ENCODE measurements around the gene SLC9A4.

Gene SLC9A4, protein sequence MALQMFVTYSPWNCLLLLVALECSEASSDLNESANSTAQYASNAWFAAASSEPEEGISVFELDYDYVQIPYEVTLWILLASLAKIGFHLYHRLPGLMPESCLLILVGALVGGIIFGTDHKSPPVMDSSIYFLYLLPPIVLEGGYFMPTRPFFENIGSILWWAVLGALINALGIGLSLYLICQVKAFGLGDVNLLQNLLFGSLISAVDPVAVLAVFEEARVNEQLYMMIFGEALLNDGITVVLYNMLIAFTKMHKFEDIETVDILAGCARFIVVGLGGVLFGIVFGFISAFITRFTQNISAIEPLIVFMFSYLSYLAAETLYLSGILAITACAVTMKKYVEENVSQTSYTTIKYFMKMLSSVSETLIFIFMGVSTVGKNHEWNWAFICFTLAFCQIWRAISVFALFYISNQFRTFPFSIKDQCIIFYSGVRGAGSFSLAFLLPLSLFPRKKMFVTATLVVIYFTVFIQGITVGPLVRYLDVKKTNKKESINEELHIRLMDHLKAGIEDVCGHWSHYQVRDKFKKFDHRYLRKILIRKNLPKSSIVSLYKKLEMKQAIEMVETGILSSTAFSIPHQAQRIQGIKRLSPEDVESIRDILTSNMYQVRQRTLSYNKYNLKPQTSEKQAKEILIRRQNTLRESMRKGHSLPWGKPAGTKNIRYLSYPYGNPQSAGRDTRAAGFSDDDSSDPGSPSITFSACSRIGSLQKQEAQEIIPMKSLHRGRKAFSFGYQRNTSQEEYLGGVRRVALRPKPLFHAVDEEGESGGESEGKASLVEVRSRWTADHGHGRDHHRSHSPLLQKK

GRCh38 chr2:102473020-102473419, at the start of gene SLC9A4:
Gene SLC9A4 (plus strand): TSS chr2:102473226. CDS start chr2:102473760, 534 bp downstream.
- in situ Hi-C loops (cut with MboI; ENCODE audit: low pct_unique_long_range_greater_than_20kb, low sequenced_read_pairs): no loop called here
- DNase-seq: peak; percentile 57

DNA sequence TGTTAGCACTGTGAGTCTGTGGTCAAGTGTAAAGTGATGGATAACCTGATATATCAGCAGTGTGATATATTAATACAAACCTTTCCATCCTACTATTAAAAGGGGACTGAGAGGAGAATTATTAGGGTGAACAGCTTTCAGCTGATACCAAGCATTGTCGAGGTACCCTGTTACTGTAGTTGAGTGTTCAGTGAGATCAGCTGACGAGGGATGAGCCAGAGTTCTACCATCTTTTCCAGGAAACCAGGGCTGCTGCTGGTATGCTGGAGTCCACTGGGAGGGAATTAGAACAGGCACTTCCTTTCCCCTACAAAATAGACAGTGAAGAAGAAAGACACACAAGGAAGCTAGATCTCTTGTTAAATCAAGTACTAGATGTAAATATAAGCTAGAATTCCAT, 49.7 kb upstream of the SLC9A4 start:
- in situ Hi-C loops (cut with MboI; ENCODE audit: low pct_unique_long_range_greater_than_20kb, low sequenced_read_pairs): no loop called here
- DNase-seq: no peak

DNA sequence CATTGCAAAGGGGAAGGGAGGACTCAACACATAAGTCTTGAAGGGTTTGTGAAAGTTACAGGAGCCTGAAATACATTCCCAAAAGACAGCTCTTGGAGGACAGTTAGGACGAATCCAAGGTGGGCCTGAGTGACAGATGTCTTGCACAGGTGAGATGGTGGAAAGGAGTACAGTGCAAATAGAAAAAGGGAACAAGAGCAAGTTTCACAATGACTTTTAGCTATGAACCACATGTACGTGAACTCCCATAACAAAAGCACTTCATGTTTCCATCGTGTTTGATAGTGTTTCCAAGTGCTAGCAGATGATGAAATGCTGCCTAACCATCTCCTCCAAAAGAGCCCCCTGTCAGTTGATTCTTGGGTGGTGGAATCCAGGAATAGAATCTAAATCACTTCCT, 48.3 kb upstream of the SLC9A4 start:
- in situ Hi-C loops (cut with MboI; ENCODE audit: low pct_unique_long_range_greater_than_20kb, low sequenced_read_pairs): loop anchor here (25.0 kb wide), 1 partner anchor 412 kb away; no protein-coding TSS in a partner anchor

GRCh38 chr2:102425441-102426132, 47.4 kb upstream of the SLC9A4 start:
- DNase-seq: no peak
- in situ Hi-C loops (cut with MboI; ENCODE audit: low pct_unique_long_range_greater_than_20kb, low sequenced_read_pairs): loop anchor here (25.0 kb wide), 1 partner anchor 413 kb away; no protein-coding TSS in a partner anchor

More for the DNA sequence above, 48.3 kb upstream of the SLC9A4 start:
- peak; percentile 16 for DNase-seq

GRCh38 chr2:102427249-102427648, 45.8 kb upstream of the SLC9A4 start:
- in situ Hi-C loops (cut with MboI; ENCODE audit: low pct_unique_long_range_greater_than_20kb, low sequenced_read_pairs): loop anchor here (25.0 kb wide), 1 partner anchor 415 kb away; no protein-coding TSS in a partner anchor
- DNase-seq: no peak

GRCh38 chr2:102428573-102428972, 44.5 kb upstream of the SLC9A4 start:
- in situ Hi-C loops (cut with MboI; ENCODE audit: low pct_unique_long_range_greater_than_20kb, low sequenced_read_pairs): loop anchor here (25.0 kb wide), 1 partner anchor 416 kb away; no protein-coding TSS in a partner anchor
- no peak for DNase-seq

DNA sequence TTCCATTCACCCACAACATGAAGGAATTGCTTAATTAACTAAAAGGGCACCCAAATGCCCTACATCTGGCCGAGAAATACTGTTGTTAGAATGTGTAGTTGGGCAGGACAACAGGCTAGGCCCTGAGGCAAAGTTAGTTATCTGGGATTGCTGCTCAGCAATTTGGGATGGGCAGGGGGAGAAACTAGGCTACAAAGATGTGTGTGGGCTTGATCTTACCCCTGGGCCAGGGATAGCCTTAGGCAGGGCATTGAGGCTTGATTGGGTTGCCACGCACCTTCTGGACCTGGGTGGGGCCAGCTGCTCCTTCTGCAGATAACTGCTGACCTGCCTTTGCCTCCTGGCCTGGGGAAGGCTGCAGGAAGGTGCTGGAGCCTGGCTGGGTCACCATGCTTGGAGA, 40.6 kb upstream of the SLC9A4 start:
- no peak for DNase-seq
- in situ Hi-C loops (cut with MboI; ENCODE audit: low pct_unique_long_range_greater_than_20kb, low sequenced_read_pairs): loop anchor here (25.0 kb wide), 1 partner anchor 420 kb away; no protein-coding TSS in a partner anchor

DNA sequence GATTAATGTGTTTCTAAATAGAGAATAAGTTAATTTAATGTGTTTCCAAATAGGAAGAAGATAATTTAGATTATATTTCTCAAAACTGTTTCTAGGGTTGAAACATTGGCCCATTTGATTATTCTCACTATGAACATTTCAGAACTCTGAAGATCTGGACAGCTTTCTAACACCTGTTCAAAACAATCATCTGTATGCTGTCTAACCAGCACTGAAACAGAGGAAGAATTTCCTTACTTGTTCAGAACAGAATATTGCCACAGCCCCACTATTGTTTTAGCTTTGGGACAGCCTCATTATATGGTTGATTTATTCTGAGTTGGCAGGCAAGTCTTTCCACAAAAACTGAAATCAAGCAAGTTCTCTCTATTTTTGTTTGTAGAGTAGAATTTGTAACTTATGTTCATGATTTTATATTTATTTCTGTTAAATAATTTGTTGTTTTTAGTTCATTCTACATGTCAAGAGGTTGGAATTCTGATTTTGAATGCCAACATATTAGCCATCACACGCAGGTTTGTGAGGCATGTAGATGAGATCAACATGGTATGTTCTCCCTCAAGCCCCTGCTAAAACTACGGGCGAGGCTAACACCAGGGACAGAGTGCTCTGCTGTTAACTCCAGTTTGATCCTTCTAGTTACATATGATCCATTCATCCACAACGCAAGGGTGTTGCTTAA, 38.9 kb upstream of the SLC9A4 start:
- in situ Hi-C loops (cut with MboI; ENCODE audit: low pct_unique_long_range_greater_than_20kb, low sequenced_read_pairs): loop anchor here (25.0 kb wide), 1 partner anchor 422 kb away; no protein-coding TSS in a partner anchor
- DNase-seq: no peak

DNA sequence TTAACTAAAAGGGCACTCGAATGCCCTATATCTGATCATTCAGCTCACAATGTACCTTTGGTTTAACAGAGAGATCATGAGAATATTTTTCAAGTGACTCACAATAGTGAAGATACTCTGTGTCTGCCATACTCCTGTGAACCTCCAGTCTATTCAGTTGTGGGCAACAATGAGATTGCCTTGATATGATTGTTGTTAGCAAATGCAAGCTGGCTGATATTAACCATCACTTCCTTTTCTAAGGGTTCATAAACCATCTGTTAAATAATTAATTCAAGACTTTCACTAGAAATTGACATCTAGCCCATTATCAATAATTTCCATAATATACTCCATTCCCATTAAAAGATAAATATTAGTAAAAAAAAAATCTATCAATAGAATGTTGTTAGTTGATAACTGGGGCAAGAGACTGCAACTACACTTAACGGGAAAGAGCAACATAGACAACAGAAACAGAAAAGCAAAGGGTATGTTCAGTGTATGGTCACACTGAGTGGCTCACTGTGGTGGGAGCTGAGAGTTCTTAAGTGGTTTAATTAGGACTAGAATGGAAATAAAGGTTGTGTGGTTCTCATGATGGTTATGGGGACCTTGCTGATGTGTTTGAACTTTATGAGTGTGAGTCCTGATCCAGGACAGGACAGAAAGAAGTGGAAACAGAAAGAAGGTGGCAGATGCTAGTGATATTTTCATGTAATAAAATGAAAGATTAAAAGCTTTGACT, 38.2 kb upstream of the SLC9A4 start:
- in situ Hi-C loops (cut with MboI; ENCODE audit: low pct_unique_long_range_greater_than_20kb, low sequenced_read_pairs): loop anchor here (25.0 kb wide), 1 partner anchor 423 kb away; no protein-coding TSS in a partner anchor
- no peak for DNase-seq

- in situ Hi-C loops (cut with MboI; ENCODE audit: low pct_unique_long_range_greater_than_20kb, low sequenced_read_pairs): loop anchor here (25.0 kb wide), 1 partner anchor 423 kb away; no protein-coding TSS in a partner anchor
- DNase-seq: no peak
These were observed 37.3 kb upstream of the SLC9A4 start for GRCh38 chr2:102435741-102436140.

- in situ Hi-C loops (cut with MboI; ENCODE audit: low pct_unique_long_range_greater_than_20kb, low sequenced_read_pairs): loop anchor here (25.0 kb wide), 1 partner anchor 424 kb away; no protein-coding TSS in a partner anchor
- no peak for DNase-seq
These were observed 36.7 kb upstream of the SLC9A4 start for GRCh38 chr2:102436323-102436722.

- in situ Hi-C loops (cut with MboI; ENCODE audit: low pct_unique_long_range_greater_than_20kb, low sequenced_read_pairs): loop anchor here (25.0 kb wide), 1 partner anchor 425 kb away; no protein-coding TSS in a partner anchor
These were observed 35.9 kb upstream of the SLC9A4 start for GRCh38 chr2:102437122-102437521.

DNA sequence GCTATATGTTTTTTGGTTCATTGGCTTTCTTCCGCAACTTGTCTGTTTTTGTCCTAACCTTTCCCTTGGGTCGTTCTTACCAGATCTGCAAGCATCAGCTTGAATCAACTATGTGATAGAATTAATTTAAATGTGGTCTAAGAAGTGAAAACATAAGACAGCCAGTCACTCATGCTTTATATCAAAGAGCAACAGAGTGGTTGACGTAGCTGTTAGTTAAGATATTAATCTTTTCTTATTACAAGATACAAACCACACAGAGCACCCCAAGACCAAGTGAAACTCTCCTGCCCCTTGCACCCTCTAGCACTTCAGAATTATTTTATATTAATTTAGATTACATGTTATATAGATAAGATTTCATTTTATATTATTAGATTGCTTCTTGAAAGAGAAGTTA, 34.9 kb upstream of the SLC9A4 start:
- in situ Hi-C loops (cut with MboI; ENCODE audit: low pct_unique_long_range_greater_than_20kb, low sequenced_read_pairs): loop anchor here (25.0 kb wide), 1 partner anchor 426 kb away; no protein-coding TSS in a partner anchor
- no peak for DNase-seq

More at GRCh38 chr2:102437122-102437521, 35.9 kb upstream of the SLC9A4 start:
- DNase-seq: no peak

GRCh38 chr2:102438578-102438977, 34.4 kb upstream of the SLC9A4 start:
- in situ Hi-C loops (cut with MboI; ENCODE audit: low pct_unique_long_range_greater_than_20kb, low sequenced_read_pairs): loop anchor here (25.0 kb wide), 1 partner anchor 426 kb away; no protein-coding TSS in a partner anchor
- DNase-seq: no peak

- in situ Hi-C loops (cut with MboI; ENCODE audit: low pct_unique_long_range_greater_than_20kb, low sequenced_read_pairs): loop anchor here (25.0 kb wide), 1 partner anchor 427 kb away; no protein-coding TSS in a partner anchor
- DNase-seq: no peak
These were observed 33.8 kb upstream of the SLC9A4 start for GRCh38 chr2:102439065-102439695.

GRCh38 chr2:102442967-102443828, 29.8 kb upstream of the SLC9A4 start:
- in situ Hi-C loops (cut with MboI; ENCODE audit: low pct_unique_long_range_greater_than_20kb, low sequenced_read_pairs): loop anchor here (10.0 to 25.0 kb wide), 2 partner anchors 188 to 431 kb away; no protein-coding TSS in a partner anchor
- DNase-seq: peak; percentile 67
